Smooth muscle cell (in vitro differentiated cells): ENCODE data around the gene CFAP410. TPM values are rescaled to one million over a fixed set of nuclear protein-coding genes. Genes with fewer than 3 reads are reported as not detected.

Source experiments
- DNase-seq: peaks from one replicate; lab custom pipeline; 2025; ENCODE audit not compliant: unreplicated experiment; lab: John Stamatoyannopoulos, UW
- H2AFZ ChIP-seq: fragments of 200-600 bp; sonication (generic); 2 replicates; pipeline ENCODE4 v1.6.0; 2016; ENCODE audit warnings: antibody characterized with exemption, low read depth, mild to moderate bottlenecking
- H3F3A ChIP-seq: fragments of 200-600 bp; sonication (generic); 2 replicates; pipeline ENCODE4 v1.6.0; 2017; ENCODE audit warnings: antibody characterized with exemption, low read depth
- H3K27ac ChIP-seq: fragments of 200-600 bp; sonication (generic); 2 replicates; pipeline ENCODE4 v1.5.1; 2016; ENCODE audit warnings: low read depth, mild to moderate bottlenecking
- H3K27me3 ChIP-seq: fragments of 200-600 bp; sonication (generic); 2 replicates; pipeline ENCODE4 v1.6.1; 2016; ENCODE audit warnings: low read depth, mild to moderate bottlenecking
- H3K36me3 ChIP-seq: fragments of 200-600 bp; sonication (generic); 2 replicates; pipeline ENCODE4 v1.5.1; 2016; ENCODE audit warnings: low read depth
- H3K4me1 ChIP-seq: fragments of 200-600 bp; sonication (generic); 2 replicates; pipeline ENCODE4 v1.5.1; 2016; ENCODE audit warnings: low read depth
- H3K4me2 ChIP-seq: fragments of 200-600 bp; sonication (generic); 2 replicates; pipeline ENCODE4 v1.6.0; 2016; ENCODE audit warnings: mild to moderate bottlenecking
- H3K4me3 ChIP-seq: fragments of 200-600 bp; sonication (generic); 2 replicates; pipeline ENCODE4 v1.5.1; 2016; ENCODE audit warnings: mild to moderate bottlenecking
- H3K79me2 ChIP-seq: fragments of 200-600 bp; sonication (generic); 2 replicates; pipeline ENCODE4 v1.6.0; 2016; ENCODE audit warnings: low read depth, mild to moderate bottlenecking
- H3K9ac ChIP-seq: fragments of 200-600 bp; sonication (generic); 2 replicates; pipeline ENCODE4 v1.6.0; 2016; ENCODE audit warnings: low read depth
- H3K9me3 ChIP-seq: fragments of 200-600 bp; sonication (generic); replicated peaks from 2 replicates; pipeline ENCODE4 v1.5.1; 2016; ENCODE audit warnings: low read depth
- H4K20me1 ChIP-seq: fragments of 200-600 bp; sonication (generic); 2 replicates; pipeline ENCODE4 v1.6.0; 2016; ENCODE audit warnings: low read depth
- CTCF ChIP-seq: fragments of 200-600 bp; sonication (generic); IDR thresholded peaks from 2 replicates; pipeline ENCODE4 v1.5.1; 2017; ENCODE audit warnings: borderline replicate concordance, mild to moderate bottlenecking, antibody characterized with exemption; ENCODE audit not compliant: insufficient read depth, poor library complexity, severe bottlenecking
- WGBS: methylation state at CpG from one replicate; pipeline ENCODE4 v1.1.7; 2016; ENCODE audit warnings: low lambda C conversion rate; 5-methylcytosine and 5-hydroxymethylcytosine counted together
- polyA plus RNA-seq: library from polyadenylated mRNA; unstranded; fragments of >200 nt; fragmentation: Nextera tagmentation; extraction: Ambion mirVana; gene quantifications from 2 replicates; pipeline ENCODE4 v1.2.1, GENCODE V29; 2016
- total RNA-seq: library from RNA; depleted of rRNA; stranded (reverse); fragments of >200 nt; gene quantifications from 2 replicates; pipeline ENCODE4 v1.2.3, GENCODE V29; 2014

CFAP410 gene
- total and polyA plus RNA-seq, 2 experiments from 2014 or later, result 6.5 to 21.7 TPM

- Histone ChIP-seq H3K36me3 (no peaks in the 10 kb centered on the region), H3K27ac (no peak overlapping the region), H3K9ac (no peak overlapping the region), H2AFZ (no peak overlapping the region), H3K9me3 (no peaks in the 10 kb centered on the region), H3K4me1 (no peaks in the 10 kb centered on the region), H4K20me1 (no peaks in the 10 kb centered on the region), H3K79me2 (no peaks in the 10 kb centered on the region), H3K4me2 (no peak overlapping the region), H3K27me3 (no peaks in the 10 kb centered on the region), H3K4me3 (no peak overlapping the region), H3F3A (no peaks in the 10 kb centered on the region)
- DNase-seq, result no peak
- no peak for TF ChIP-seq CTCF
- 96% methylated on average over 59 of the region's 113 CpGs for WGBS
Measured at GRCh38 chr21:44349847-44350772, 10.9 kb upstream of the CFAP410 start.

- H3K27me3 ChIP-seq, result no peaks in the 10 kb centered on the region
- 93% methylated on average over 12 of the region's 12 CpGs for WGBS
- H3K36me3 ChIP-seq, result no peaks in the 10 kb centered on the region
Measured at GRCh38 chr21:44349416-44349846, 10.2 kb upstream of the CFAP410 start.

GRCh38 chr21:44348861-44349260, 9.7 kb upstream of the CFAP410 start:
- Histone ChIP-seq H3K4me1 (no peaks in the 10 kb centered on the region), H3F3A (no peaks in the 10 kb centered on the region), H3K36me3 (no peaks in the 10 kb centered on the region), H3K4me2 (no peak overlapping the region), H3K4me3 (no peak overlapping the region), H3K79me2 (no peaks in the 10 kb centered on the region), H3K27ac (no peak overlapping the region), H3K9me3 (no peaks in the 10 kb centered on the region), H3K9ac (no peak overlapping the region), H3K27me3 (no peaks in the 10 kb centered on the region), H2AFZ (no peak overlapping the region), H4K20me1 (no peaks in the 10 kb centered on the region)
- WGBS, result 97% methylated on average over 18 of the region's 19 CpGs
- TF ChIP-seq CTCF, result no peak
- DNase-seq, result no peak

More at GRCh38 chr21:44349416-44349846, 10.2 kb upstream of the CFAP410 start:
- no peaks in the 10 kb centered on the region for H4K20me1 ChIP-seq
- H3F3A ChIP-seq, result no peaks in the 10 kb centered on the region
- no peak for DNase-seq
- no peak overlapping the region for H3K27ac ChIP-seq
- H3K9ac ChIP-seq, result no peak overlapping the region
- no peak overlapping the region for H2AFZ ChIP-seq
- TF ChIP-seq CTCF, result no peak
- H3K4me2 ChIP-seq, result no peak overlapping the region
- H3K79me2 ChIP-seq, result no peaks in the 10 kb centered on the region
- no peaks in the 10 kb centered on the region for H3K4me1 ChIP-seq
- H3K9me3 ChIP-seq, result no peaks in the 10 kb centered on the region
- H3K4me3 ChIP-seq, result no peak overlapping the region

- Histone ChIP-seq H4K20me1 (no peaks in the 10 kb centered on the region), H3F3A (no peaks in the 10 kb centered on the region), H3K4me1 (no peaks in the 10 kb centered on the region), H3K27me3 (no peaks in the 10 kb centered on the region), H3K9me3 (no peaks in the 10 kb centered on the region), H3K9ac (no peak overlapping the region), H3K36me3 (no peaks in the 10 kb centered on the region), H3K27ac (no peak overlapping the region), H2AFZ (no peak overlapping the region), H3K4me3 (no peak overlapping the region), H3K4me2 (no peak overlapping the region), H3K79me2 (no peaks in the 10 kb centered on the region)
- TF ChIP-seq CTCF, result no peak
- WGBS, result 87% methylated on average over 22 of the region's 22 CpGs
- DNase-seq, result no peak
Measured at GRCh38 chr21:44347911-44348451, 8.8 kb upstream of the CFAP410 start.
